ENCODE results near the gene MAP3K13. TPM values are rescaled to one million over a fixed set of nuclear protein-coding genes. Genes with fewer than 3 reads are reported as not detected.

MAP3K13 gene
- total RNA-seq, 1 donor from 2014 or later = 21.6 TPM

DNA sequence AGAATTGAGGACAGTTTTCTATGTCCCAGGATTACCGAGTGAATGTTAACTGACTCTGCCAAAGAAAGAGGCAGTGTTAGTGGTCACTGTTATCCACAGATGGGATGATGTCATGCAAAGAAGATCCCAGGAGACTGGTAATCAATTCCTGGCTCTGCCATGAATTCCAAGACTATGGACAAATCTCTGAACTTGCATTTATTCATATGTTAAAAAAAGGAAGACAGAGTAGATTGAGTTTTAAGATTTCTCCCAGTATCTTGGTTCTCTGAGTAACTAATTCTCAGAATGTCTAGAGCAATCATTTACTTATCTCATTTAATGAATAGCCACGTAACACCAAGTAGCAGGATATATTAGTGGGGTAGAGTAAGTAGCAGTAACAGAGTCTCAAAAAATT is 11.5 kb upstream of the MAP3K13 start:
- Histone ChIP-seq H4K20me1 (ENCODE audit: insufficient read depth, low read length) (no peaks in the 10 kb centered on the region), H3K79me2 (ENCODE audit: insufficient read depth, low read length) (no peaks in the 10 kb centered on the region)

GRCh38 chr3:185353225-185353624 is 9.7 kb upstream of the MAP3K13 start:
- Histone ChIP-seq H2AFZ (ENCODE audit: low read depth, low read length) (no peak overlapping the region), H4K20me1 (ENCODE audit: insufficient read depth, low read length) (no peaks in the 10 kb centered on the region), H3K9ac (ENCODE audit: low read length) (no peak overlapping the region), H3K4me1 (ENCODE audit: insufficient read depth, low read length) (peaks cover 3% of the 10 kb centered on the region), H3K36me3 (ENCODE audit: insufficient read depth, low read length) (no peaks in the 10 kb centered on the region), H3K79me2 (ENCODE audit: insufficient read depth, low read length) (no peaks in the 10 kb centered on the region), H3K4me3 (ENCODE audit: insufficient read depth, low read depth, low read length) (no peak overlapping the region), H3K9me3 (ENCODE audit: insufficient read depth, low read depth, low read length) (no peaks in the 10 kb centered on the region), H3K27ac (ENCODE audit: low read depth, low read length) (no peak overlapping the region), H3K27me3 (ENCODE audit: insufficient read depth, low read length) (no peaks in the 10 kb centered on the region), H3K4me2 (ENCODE audit: low read length) (no peak overlapping the region)
- no peaks in the 10 kb centered on the region for H3K36me3 Mint-ChIP-seq (ENCODE audit: low read depth, unreplicated experiment)
- H3K4me3 Mint-ChIP-seq (ENCODE audit: unreplicated experiment) = no peak overlapping the region
- H3K4me1 Mint-ChIP-seq (ENCODE audit: low read depth, unreplicated experiment) = peaks cover 9% of the 10 kb centered on the region
- no peaks in the 10 kb centered on the region for H3K9me3 Mint-ChIP-seq (ENCODE audit: unreplicated experiment)
- no peak for FAIRE-seq
- no peak for DNase-seq (ENCODE audit: low read depth)
- H3K27ac Mint-ChIP-seq (ENCODE audit: unreplicated experiment) = no peak overlapping the region
- H3K27me3 Mint-ChIP-seq (ENCODE audit: low read depth, unreplicated experiment) = peaks cover 2% of the 10 kb centered on the region
- TF ChIP-seq, protein P1, sequence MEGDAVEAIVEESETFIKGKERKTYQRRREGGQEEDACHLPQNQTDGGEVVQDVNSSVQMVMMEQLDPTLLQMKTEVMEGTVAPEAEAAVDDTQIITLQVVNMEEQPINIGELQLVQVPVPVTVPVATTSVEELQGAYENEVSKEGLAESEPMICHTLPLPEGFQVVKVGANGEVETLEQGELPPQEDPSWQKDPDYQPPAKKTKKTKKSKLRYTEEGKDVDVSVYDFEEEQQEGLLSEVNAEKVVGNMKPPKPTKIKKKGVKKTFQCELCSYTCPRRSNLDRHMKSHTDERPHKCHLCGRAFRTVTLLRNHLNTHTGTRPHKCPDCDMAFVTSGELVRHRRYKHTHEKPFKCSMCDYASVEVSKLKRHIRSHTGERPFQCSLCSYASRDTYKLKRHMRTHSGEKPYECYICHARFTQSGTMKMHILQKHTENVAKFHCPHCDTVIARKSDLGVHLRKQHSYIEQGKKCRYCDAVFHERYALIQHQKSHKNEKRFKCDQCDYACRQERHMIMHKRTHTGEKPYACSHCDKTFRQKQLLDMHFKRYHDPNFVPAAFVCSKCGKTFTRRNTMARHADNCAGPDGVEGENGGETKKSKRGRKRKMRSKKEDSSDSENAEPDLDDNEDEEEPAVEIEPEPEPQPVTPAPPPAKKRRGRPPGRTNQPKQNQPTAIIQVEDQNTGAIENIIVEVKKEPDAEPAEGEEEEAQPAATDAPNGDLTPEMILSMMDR (IDR thresholded peaks at IDR 0.05; ENCODE audit: insufficient read depth, low read depth, low read length) = no peak
- TF ChIP-seq EZH2 (IDR thresholded peaks at IDR 0.05; ENCODE audit: insufficient read depth, low read length) = no peak

More for the DNA sequence above, 11.5 kb upstream of the MAP3K13 start:
- FAIRE-seq = no peak
- Mint-ChIP-seq H3K9me3 (ENCODE audit: unreplicated experiment) (no peaks in the 10 kb centered on the region), H3K4me3 (ENCODE audit: unreplicated experiment) (no peak overlapping the region), H3K27ac (ENCODE audit: unreplicated experiment) (peak overlapping the region; percentile 59), H3K27me3 (ENCODE audit: low read depth, unreplicated experiment) (peaks cover 2% of the 10 kb centered on the region), H3K36me3 (ENCODE audit: low read depth, unreplicated experiment) (no peaks in the 10 kb centered on the region), H3K4me1 (ENCODE audit: low read depth, unreplicated experiment) (peaks cover 9% of the 10 kb centered on the region)
- Histone ChIP-seq H3K9me3 (ENCODE audit: insufficient read depth, low read depth, low read length) (no peaks in the 10 kb centered on the region), H3K27me3 (ENCODE audit: insufficient read depth, low read length) (no peaks in the 10 kb centered on the region), H3K4me2 (ENCODE audit: low read length) (peak overlapping the region; percentile 38), H3K9ac (ENCODE audit: low read length) (peak overlapping the region; percentile 7), H3K4me3 (ENCODE audit: insufficient read depth, low read depth, low read length) (no peak overlapping the region), H3K4me1 (ENCODE audit: insufficient read depth, low read length) (peaks cover 3% of the 10 kb centered on the region), H3K27ac (ENCODE audit: low read depth, low read length) (peak overlapping the region; percentile 59), H3K36me3 (ENCODE audit: insufficient read depth, low read length) (no peaks in the 10 kb centered on the region), H2AFZ (ENCODE audit: low read depth, low read length) (no peak overlapping the region)
- DNase-seq (ENCODE audit: low read depth) = peak; percentile 66
- TF ChIP-seq EZH2 (IDR thresholded peaks at IDR 0.05; ENCODE audit: insufficient read depth, low read length) = no peak
- TF ChIP-seq, protein P1 (IDR thresholded peaks at IDR 0.05; ENCODE audit: insufficient read depth, low read depth, low read length) = no peak

GRCh38 chr3:185353823-185354614 is 8.9 kb upstream of the MAP3K13 start:
- DNase-seq (ENCODE audit: low read depth) (no peak), FAIRE-seq (no peak)
- no peaks in the 10 kb centered on the region for H3K27me3 ChIP-seq (ENCODE audit: insufficient read depth, low read length)
- H3K4me2 ChIP-seq (ENCODE audit: low read length) = no peak overlapping the region
- Mint-ChIP-seq H3K27me3 (ENCODE audit: low read depth, unreplicated experiment) (peaks cover 2% of the 10 kb centered on the region), H3K4me3 (ENCODE audit: unreplicated experiment) (no peak overlapping the region), H3K9me3 (ENCODE audit: unreplicated experiment) (no peaks in the 10 kb centered on the region), H3K4me1 (ENCODE audit: low read depth, unreplicated experiment) (peaks cover 9% of the 10 kb centered on the region), H3K27ac (ENCODE audit: unreplicated experiment) (no peak overlapping the region), H3K36me3 (ENCODE audit: low read depth, unreplicated experiment) (no peaks in the 10 kb centered on the region)
- no peak overlapping the region for H2AFZ ChIP-seq (ENCODE audit: low read depth, low read length)
- no peak overlapping the region for H3K9ac ChIP-seq (ENCODE audit: low read length)
- no peaks in the 10 kb centered on the region for H4K20me1 ChIP-seq (ENCODE audit: insufficient read depth, low read length)
- no peak overlapping the region for H3K4me3 ChIP-seq (ENCODE audit: insufficient read depth, low read depth, low read length)
- H3K36me3 ChIP-seq (ENCODE audit: insufficient read depth, low read length) = no peaks in the 10 kb centered on the region
- no peak overlapping the region for H3K27ac ChIP-seq (ENCODE audit: low read depth, low read length)
- H3K9me3 ChIP-seq (ENCODE audit: insufficient read depth, low read depth, low read length) = no peaks in the 10 kb centered on the region
- H3K4me1 ChIP-seq (ENCODE audit: insufficient read depth, low read length) = peaks cover 3% of the 10 kb centered on the region
- no peaks in the 10 kb centered on the region for H3K79me2 ChIP-seq (ENCODE audit: insufficient read depth, low read length)
- TF ChIP-seq EZH2 (IDR thresholded peaks at IDR 0.05; ENCODE audit: insufficient read depth, low read length) = no peak
- TF ChIP-seq, protein P1 (IDR thresholded peaks at IDR 0.05; ENCODE audit: insufficient read depth, low read depth, low read length) = no peak

All from astrocyte (in vitro differentiated cells and primary cell).